K562 treated with DMSO at 1 percent for 12 hours (cell line): Measurements from ENCODE around the gene OR10A4. TPM values are rescaled to one million over a fixed set of nuclear protein-coding genes. Genes with fewer than 3 reads are reported as not detected.

Experiments
- total RNA-seq: library from RNA; unstranded; fragments of 300-600 nt; gene quantifications from 2 replicates; pipeline ENCODE4 v1.2.3, GENCODE V29; 2022; ENCODE audit not compliant: insufficient read depth

OR10A4 gene, protein sequence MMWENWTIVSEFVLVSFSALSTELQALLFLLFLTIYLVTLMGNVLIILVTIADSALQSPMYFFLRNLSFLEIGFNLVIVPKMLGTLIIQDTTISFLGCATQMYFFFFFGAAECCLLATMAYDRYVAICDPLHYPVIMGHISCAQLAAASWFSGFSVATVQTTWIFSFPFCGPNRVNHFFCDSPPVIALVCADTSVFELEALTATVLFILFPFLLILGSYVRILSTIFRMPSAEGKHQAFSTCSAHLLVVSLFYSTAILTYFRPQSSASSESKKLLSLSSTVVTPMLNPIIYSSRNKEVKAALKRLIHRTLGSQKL
- not detected in 2 replicates for total RNA-seq

DNA sequence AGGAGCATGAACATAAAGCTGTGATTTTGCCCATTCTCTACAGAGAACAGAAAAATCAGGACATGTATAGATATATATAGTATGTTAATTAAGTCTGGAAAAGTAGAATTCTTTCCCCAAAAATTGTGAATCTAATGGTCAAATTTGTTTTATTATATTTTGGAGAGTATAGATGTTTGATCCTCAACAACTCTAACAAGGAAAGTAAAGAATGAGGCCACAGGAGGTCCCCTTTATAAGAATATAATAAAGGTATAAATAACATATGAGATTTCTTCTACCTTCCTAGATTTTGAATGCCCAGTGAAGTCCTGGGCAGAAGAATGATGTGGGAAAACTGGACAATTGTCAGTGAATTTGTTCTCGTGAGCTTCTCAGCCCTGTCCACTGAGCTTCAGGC is at the start of gene OR10A4:
TSS of gene OR10A4 (plus strand) at position 301 of the 400 bp plus-strand sequence. CDS start at position 324, 23 bp downstream.

GRCh38 chr11:6845383-6845782 is 31.0 kb upstream of the OR10A4 start, which contains the start of gene OR10A5:
Gene OR10A5, plus strand, starts transcription at chr11:6845683. Its CDS starts 0 bp downstream, at chr11:6845683.

DNA sequence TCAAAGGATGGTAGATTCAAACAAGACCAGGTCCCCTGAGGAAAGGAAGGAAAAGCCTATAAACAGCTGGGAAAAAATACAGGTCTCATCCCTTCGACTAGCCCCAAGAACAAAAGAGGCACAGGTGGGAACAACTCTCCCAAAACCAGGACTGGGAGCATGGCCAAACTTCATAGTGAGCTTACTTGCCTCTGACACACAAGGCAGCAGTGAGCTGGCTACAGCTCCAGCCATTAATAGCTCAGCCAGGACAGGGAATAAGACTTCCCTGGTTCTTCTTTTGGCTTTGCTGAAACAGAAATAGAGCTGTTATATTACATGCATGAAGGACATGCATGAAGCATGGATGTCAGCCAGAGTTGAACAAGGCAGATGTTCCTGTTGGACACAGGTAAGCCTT is 13.5 kb upstream of the OR10A4 start, which contains the start of gene OR10A2:
TSS of gene OR10A2 (plus strand) at position 97 of the 400 bp plus-strand sequence. CDS start 6,698 bp downstream, outside the sequence.

DNA sequence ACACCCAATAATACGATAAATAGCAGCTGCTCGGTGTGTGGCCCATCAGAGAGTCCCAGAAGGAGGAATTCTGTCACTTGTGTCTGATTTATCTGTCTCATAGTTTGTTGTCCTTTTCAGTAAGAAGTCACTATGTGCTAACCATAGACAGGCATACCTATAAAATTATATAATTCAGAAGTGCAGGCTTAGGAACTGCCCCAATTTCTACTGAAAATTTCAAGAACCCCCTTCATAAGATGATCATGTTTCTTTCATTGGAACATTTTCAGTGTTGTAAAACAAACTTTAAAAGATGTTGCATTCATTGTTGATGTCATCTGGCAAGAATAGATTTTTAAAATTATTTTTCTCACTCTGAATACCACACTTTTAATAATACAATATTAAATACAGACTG is 16.0 kb downstream of the OR10A4 start, which contains the start of gene OR2D2:
TSS of gene OR2D2 (minus strand) at position 101 of the 400 bp plus-strand sequence. CDS start at position 101, 0 bp downstream.

DNA sequence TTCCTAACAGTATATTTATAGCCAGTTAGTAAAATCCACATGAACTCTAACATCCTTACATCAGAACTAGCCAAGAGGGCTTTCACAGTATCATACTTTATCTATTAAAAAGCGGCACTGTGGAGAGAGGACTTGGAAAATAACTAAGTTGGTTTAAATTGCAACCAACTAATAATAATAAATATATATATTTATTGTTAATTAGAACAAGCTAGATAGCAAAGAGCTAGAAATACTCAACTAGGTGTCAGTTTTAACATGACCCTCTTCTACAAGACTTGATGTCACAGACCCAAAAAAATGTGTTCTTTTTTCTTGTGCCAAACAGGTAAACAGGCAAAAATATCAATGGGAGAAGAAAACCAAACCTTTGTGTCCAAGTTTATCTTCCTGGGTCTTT is 44.3 kb downstream of the OR10A4 start, which contains the start of gene OR2D3:
TSS of gene OR2D3 (plus strand) at position 301 of the 400 bp plus-strand sequence. CDS start at position 301, 0 bp downstream.

GRCh38 chr11:6926208-6927029 is 50.0 kb downstream of the OR10A4 start, which contains the start of gene ZNF215:
Gene ZNF215, plus strand, starts transcription at chr11:6926426. Its CDS starts 5,847 bp downstream, at chr11:6932273.

Other genes with a start within 250 kb of the OR10A4 start
- gene DCHS1, start 220.8 kb upstream of the OR10A4 start, total RNA-seq = 0.20 and 0.67 TPM in 2 replicates
- 52.5 and 70.2 TPM in 2 replicates for gene MRPL17, start 193.3 kb upstream of the OR10A4 start, total RNA-seq
- not detected in 2 replicates for gene OR2AG2, start 104.6 kb upstream of the OR10A4 start, total RNA-seq
- gene OR2AG1, start 93.6 kb upstream of the OR10A4 start, total RNA-seq = not detected in 2 replicates
- gene OR6A2, start 76.9 kb upstream of the OR10A4 start, total RNA-seq = 0.17 TPM in 1 of 2 replicates, not detected in the other
- not detected in 2 replicates for gene OR10A5, start 30.9 kb upstream of the OR10A4 start, total RNA-seq
- not detected in 2 replicates for gene OR10A2, start 13.6 kb upstream of the OR10A4 start, total RNA-seq
- gene OR2D2, start 15.9 kb downstream of the OR10A4 start, total RNA-seq = not detected in 2 replicates
- gene OR2D3, start 44.4 kb downstream of the OR10A4 start, total RNA-seq = not detected in 2 replicates
- gene ZNF215, start 49.8 kb downstream of the OR10A4 start, total RNA-seq = 3.4 and 7.9 TPM in 2 replicates
- 0.94 TPM in 1 of 2 replicates, not detected in the other for gene ZNF214, start 143.7 kb downstream of the OR10A4 start, total RNA-seq
- 0.21 TPM in 1 of 2 replicates, not detected in the other for gene NLRP14, start 143.9 kb downstream of the OR10A4 start, total RNA-seq
- gene RBMXL2, start 212.4 kb downstream of the OR10A4 start, total RNA-seq = 1.1 TPM in 1 of 2 replicates, not detected in the other